ENCODE results near the gene CYP19A1. TPM values are rescaled to one million over a fixed set of nuclear protein-coding genes. Genes with fewer than 3 reads are reported as not detected.

The CYP19A1 gene
- total and polyA plus RNA-seq, 4 donors = 0.03 to 124 (median 0.50) TPM; not detected in 1

DNA sequence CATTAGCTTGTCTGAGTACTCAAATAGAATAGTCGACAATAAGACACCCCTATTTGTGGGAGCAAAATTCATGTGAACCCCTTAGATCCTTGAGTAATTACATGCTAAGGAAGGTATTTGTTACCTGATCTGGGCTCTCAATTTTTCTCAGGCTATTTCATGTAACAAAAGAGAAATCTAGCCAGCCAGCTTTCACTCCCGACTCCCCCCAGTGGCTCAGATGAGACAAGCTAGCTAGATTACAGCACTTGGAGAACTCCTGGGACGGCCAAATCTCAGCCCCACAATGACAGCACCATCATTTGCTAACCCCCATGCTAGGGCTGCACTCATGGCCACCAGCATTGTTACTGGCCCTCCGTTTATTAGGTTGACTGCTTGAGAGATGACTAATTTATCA is 44.4 kb upstream of the CYP19A1 start:
- H3K9ac ChIP-seq (ENCODE audit: low read depth in 1 of 2, low read length in 2 of 2) = no peak overlapping the region
- WGBS = 18% methylated on average over 4 of the region's 4 CpGs
- H3K9me3 ChIP-seq (ENCODE audit: control insufficient read depth in 4 of 4, low read length in 3 of 4) = no peaks in the 10 kb centered on the region
- H3K27ac ChIP-seq (ENCODE audit: low read depth in 1 of 2, low read length in 2 of 2) = no peak overlapping the region
- H3K4me3 ChIP-seq (ENCODE audit: low read depth in 1 of 3, low read length in 3 of 3) = no peak overlapping the region
- no peak for DNase-seq (ENCODE audit: low spot score)
- no peaks in the 10 kb centered on the region for H3K27me3 ChIP-seq (ENCODE audit: control insufficient read depth in 4 of 4, insufficient read depth in 4 of 4, low read length in 3 of 4)
- H3K4me1 ChIP-seq (ENCODE audit: control insufficient read depth in 4 of 4, insufficient read depth in 4 of 4, low read length in 3 of 4) = peaks cover 0 to 6% (median 0%) of the 10 kb centered on the region in 4 donors
- H3K36me3 ChIP-seq (ENCODE audit: control insufficient read depth in 4 of 4, insufficient read depth in 3 of 4, low read depth in 1 of 4, low read length in 3 of 4) = no peaks in the 10 kb centered on the region
- TF ChIP-seq RAD21 (IDR thresholded peaks at IDR 0.05) (peak; percentile 57 to 72), HNF4G (IDR thresholded peaks at IDR 0.05) (no peak), RXRA (IDR thresholded peaks at IDR 0.05) (no peak), JUND (IDR thresholded peaks at IDR 0.05) (no peak), TAF1 (conservative IDR thresholded peaks at IDR 0.05) (no peak), NR2F2 (IDR thresholded peaks at IDR 0.05) (no peak), GABPA (IDR thresholded peaks at IDR 0.05 in 1 of 2, conservative IDR thresholded peaks at IDR 0.05 in 1 of 2) (no peak), SP1 (IDR thresholded peaks at IDR 0.05) (no peak), EGR1 (IDR thresholded peaks at IDR 0.05; ENCODE audit: low read depth in 2 of 2) (no peak), FOXA1 (IDR thresholded peaks at IDR 0.05) (no peak), FOXA2 (IDR thresholded peaks at IDR 0.05) (no peak), YY1 (IDR thresholded peaks at IDR 0.05) (no peak)
- TF ChIP-seq, protein P1, sequence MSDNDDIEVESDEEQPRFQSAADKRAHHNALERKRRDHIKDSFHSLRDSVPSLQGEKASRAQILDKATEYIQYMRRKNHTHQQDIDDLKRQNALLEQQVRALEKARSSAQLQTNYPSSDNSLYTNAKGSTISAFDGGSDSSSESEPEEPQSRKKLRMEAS (IDR thresholded peaks at IDR 0.05) = no peak
- TF ChIP-seq, protein P2, sequence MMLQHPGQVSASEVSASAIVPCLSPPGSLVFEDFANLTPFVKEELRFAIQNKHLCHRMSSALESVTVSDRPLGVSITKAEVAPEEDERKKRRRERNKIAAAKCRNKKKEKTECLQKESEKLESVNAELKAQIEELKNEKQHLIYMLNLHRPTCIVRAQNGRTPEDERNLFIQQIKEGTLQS (IDR thresholded peaks at IDR 0.05) = no peak
- TF ChIP-seq, protein P3, sequence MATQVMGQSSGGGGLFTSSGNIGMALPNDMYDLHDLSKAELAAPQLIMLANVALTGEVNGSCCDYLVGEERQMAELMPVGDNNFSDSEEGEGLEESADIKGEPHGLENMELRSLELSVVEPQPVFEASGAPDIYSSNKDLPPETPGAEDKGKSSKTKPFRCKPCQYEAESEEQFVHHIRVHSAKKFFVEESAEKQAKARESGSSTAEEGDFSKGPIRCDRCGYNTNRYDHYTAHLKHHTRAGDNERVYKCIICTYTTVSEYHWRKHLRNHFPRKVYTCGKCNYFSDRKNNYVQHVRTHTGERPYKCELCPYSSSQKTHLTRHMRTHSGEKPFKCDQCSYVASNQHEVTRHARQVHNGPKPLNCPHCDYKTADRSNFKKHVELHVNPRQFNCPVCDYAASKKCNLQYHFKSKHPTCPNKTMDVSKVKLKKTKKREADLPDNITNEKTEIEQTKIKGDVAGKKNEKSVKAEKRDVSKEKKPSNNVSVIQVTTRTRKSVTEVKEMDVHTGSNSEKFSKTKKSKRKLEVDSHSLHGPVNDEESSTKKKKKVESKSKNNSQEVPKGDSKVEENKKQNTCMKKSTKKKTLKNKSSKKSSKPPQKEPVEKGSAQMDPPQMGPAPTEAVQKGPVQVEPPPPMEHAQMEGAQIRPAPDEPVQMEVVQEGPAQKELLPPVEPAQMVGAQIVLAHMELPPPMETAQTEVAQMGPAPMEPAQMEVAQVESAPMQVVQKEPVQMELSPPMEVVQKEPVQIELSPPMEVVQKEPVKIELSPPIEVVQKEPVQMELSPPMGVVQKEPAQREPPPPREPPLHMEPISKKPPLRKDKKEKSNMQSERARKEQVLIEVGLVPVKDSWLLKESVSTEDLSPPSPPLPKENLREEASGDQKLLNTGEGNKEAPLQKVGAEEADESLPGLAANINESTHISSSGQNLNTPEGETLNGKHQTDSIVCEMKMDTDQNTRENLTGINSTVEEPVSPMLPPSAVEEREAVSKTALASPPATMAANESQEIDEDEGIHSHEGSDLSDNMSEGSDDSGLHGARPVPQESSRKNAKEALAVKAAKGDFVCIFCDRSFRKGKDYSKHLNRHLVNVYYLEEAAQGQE (IDR thresholded peaks at IDR 0.05) = no peak
- TF ChIP-seq, protein P4, sequence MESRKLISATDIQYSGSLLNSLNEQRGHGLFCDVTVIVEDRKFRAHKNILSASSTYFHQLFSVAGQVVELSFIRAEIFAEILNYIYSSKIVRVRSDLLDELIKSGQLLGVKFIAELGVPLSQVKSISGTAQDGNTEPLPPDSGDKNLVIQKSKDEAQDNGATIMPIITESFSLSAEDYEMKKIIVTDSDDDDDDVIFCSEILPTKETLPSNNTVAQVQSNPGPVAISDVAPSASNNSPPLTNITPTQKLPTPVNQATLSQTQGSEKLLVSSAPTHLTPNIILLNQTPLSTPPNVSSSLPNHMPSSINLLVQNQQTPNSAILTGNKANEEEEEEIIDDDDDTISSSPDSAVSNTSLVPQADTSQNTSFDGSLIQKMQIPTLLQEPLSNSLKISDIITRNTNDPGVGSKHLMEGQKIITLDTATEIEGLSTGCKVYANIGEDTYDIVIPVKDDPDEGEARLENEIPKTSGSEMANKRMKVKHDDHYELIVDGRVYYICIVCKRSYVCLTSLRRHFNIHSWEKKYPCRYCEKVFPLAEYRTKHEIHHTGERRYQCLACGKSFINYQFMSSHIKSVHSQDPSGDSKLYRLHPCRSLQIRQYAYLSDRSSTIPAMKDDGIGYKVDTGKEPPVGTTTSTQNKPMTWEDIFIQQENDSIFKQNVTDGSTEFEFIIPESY (IDR thresholded peaks at IDR 0.05) = no peak
- TF ChIP-seq, protein P5, sequence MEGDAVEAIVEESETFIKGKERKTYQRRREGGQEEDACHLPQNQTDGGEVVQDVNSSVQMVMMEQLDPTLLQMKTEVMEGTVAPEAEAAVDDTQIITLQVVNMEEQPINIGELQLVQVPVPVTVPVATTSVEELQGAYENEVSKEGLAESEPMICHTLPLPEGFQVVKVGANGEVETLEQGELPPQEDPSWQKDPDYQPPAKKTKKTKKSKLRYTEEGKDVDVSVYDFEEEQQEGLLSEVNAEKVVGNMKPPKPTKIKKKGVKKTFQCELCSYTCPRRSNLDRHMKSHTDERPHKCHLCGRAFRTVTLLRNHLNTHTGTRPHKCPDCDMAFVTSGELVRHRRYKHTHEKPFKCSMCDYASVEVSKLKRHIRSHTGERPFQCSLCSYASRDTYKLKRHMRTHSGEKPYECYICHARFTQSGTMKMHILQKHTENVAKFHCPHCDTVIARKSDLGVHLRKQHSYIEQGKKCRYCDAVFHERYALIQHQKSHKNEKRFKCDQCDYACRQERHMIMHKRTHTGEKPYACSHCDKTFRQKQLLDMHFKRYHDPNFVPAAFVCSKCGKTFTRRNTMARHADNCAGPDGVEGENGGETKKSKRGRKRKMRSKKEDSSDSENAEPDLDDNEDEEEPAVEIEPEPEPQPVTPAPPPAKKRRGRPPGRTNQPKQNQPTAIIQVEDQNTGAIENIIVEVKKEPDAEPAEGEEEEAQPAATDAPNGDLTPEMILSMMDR (IDR thresholded peaks at IDR 0.05; ENCODE audit: low read depth, low read length, missing input control) = peak; percentile 50
